OCI-LY7 (cell line): ENCODE data around the gene CD63.

Experiments
- CTCF ChIP-seq: fragments of 200-600 bp; sonication (generic); conservative IDR thresholded peaks from 2 replicates; pipeline ENCODE4 v1.5.1; 2014; ENCODE audit warnings: mild to moderate bottlenecking, antibody characterized with exemption, low read length, moderate library complexity, mixed read lengths
- EZH2phosphoT487 ChIP-seq: fragments of 200-600 bp; sonication (generic); IDR thresholded peaks from 2 replicates; pipeline ENCODE4 v1.6.1; 2018; ENCODE audit warnings: low read depth, borderline replicate concordance, mild to moderate bottlenecking, mixed run types, antibody characterized with exemption, low read length, moderate library complexity, mixed read lengths

- no peak for TF ChIP-seq CTCF
- no peak for TF ChIP-seq EZH2phosphoT487
Observed at GRCh38 chr12:55706568-55707218, 22.1 kb downstream of the CD63 start.
